ENCODE measurements around the gene GRHL1. TPM values are rescaled to one million over a fixed set of nuclear protein-coding genes. Genes with fewer than 3 reads are reported as not detected.

Gene GRHL1
- total and polyA plus RNA-seq, 2 of the 4 experiments (the other 2 are of a cell fraction), result 0.18 to 0.21 TPM

GRCh38 chr2:9994462-9994861 lies 43.0 kb downstream of the GRHL1 start:
- intact Hi-C loops (cut with micrococcal nuclease), result no loop called here
- Histone ChIP-seq H3K4me1 (ENCODE audit: control insufficient read depth, insufficient read depth, low read length) (no peaks in the 10 kb centered on the region; the same call in 1 of the 2 replicates), H2BK5ac (ENCODE audit: low read depth, low read length, poor library complexity, severe bottlenecking) (no peak overlapping the region), H4K8ac (ENCODE audit: low read depth in 2 of 2, low read length in 2 of 2) (no peak overlapping the region), H2AFZ (replicated peaks; ENCODE audit: low read length, poor library complexity) (no peak overlapping the region), H3K4ac (ENCODE audit: low read depth, low read length) (no peak overlapping the region), H3K27me3 (ENCODE audit: control insufficient read depth, insufficient read depth, low read length) (no peaks in the 10 kb centered on the region), H4K5ac (ENCODE audit: low read depth, low read length) (no peak overlapping the region), H3K9me1 (ENCODE audit: insufficient read depth, low read length) (no peaks in the 10 kb centered on the region), H3K9ac (ENCODE audit: low read depth, low read length) (no peak overlapping the region), H3K14ac (replicated peaks; ENCODE audit: low read depth, low read length) (no peak overlapping the region), H2AK9ac (replicated peaks; ENCODE audit: low read depth, low read length, poor library complexity) (no peak overlapping the region), H3K79me1 (ENCODE audit: low read depth in 1 of 2, low read length in 2 of 2) (no peaks in the 10 kb centered on the region), H3K4me2 (ENCODE audit: low read depth, low read length) (no peak overlapping the region), H3K23ac (ENCODE audit: low read depth, low read length) (no peak overlapping the region), H3K27ac (ENCODE audit: insufficient read depth, low read length) (no peak overlapping the region), H2AK5ac (ENCODE audit: low read depth, low read length) (no peak overlapping the region), H2BK15ac (ENCODE audit: low read depth, low read length) (no peak overlapping the region), H3K9me3 (ENCODE audit: control insufficient read depth, insufficient read depth, low read length) (no peaks in the 10 kb centered on the region), H3K18ac (ENCODE audit: low read depth, low read length) (no peak overlapping the region), H4K91ac (ENCODE audit: insufficient read depth, low read depth, low read length) (no peak overlapping the region), H2BK120ac (ENCODE audit: low read depth, low read length) (no peak overlapping the region), H4K20me1 (ENCODE audit: insufficient read depth, low read length) (no peaks in the 10 kb centered on the region), H3K36me3 (ENCODE audit: control insufficient read depth, insufficient read depth, low read length) (no peaks in the 10 kb centered on the region), H3K56ac (ENCODE audit: extremely low read depth, insufficient read depth, low read length) (no peak overlapping the region), H3K4me3 (ENCODE audit: insufficient read depth, low read depth, low read length) (no peak overlapping the region), H2BK20ac (ENCODE audit: low read depth, low read length) (no peak overlapping the region)
- WGBS, 2 experiments (ENCODE audit: extremely low coverage in 2 of 2, insufficient read length in 1 of 2), result 94% methylated on average over 9 of the region's 11 CpGs; no CpG with 5 or more reads in 1 of the 2 experiments
- no peak for DNase-seq
- TF ChIP-seq POLR2A (IDR thresholded peaks at IDR 0.05; ENCODE audit: low read depth, low read length) (no peak), RAD21 (IDR thresholded peaks at IDR 0.05; ENCODE audit: low read length) (no peak)
- TF ChIP-seq, protein P1, sequence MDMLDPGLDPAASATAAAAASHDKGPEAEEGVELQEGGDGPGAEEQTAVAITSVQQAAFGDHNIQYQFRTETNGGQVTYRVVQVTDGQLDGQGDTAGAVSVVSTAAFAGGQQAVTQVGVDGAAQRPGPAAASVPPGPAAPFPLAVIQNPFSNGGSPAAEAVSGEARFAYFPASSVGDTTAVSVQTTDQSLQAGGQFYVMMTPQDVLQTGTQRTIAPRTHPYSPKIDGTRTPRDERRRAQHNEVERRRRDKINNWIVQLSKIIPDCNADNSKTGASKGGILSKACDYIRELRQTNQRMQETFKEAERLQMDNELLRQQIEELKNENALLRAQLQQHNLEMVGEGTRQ (IDR thresholded peaks at IDR 0.05; ENCODE audit: low read depth, low read length), result no peak
- no TSS peak for BruUV-seq (replicated peaks)
- dilution Hi-C loops (cut with HindIII; ENCODE audit: low sequenced_read_pairs, unreplicated experiment), result no loop called here
- ATAC-seq (ENCODE audit: low read depth), result no peak
- in situ Hi-C loops (cut with MboI; ENCODE audit: low sequenced_read_pairs), result no loop called here
- CTCF ChIA-PET, result no interaction called here
- POLR2A ChIA-PET (ENCODE audit: unreplicated experiment), result no interaction called here

All from IMR-90 (cell line).